ENCODE data around the gene PJA2. TPM values are rescaled to one million over a fixed set of nuclear protein-coding genes. Genes with fewer than 3 reads are reported as not detected.

The PJA2 gene
- total RNA-seq, 2 experiments from 2014 or later: 55.4 to 55.6 TPM

DNA sequence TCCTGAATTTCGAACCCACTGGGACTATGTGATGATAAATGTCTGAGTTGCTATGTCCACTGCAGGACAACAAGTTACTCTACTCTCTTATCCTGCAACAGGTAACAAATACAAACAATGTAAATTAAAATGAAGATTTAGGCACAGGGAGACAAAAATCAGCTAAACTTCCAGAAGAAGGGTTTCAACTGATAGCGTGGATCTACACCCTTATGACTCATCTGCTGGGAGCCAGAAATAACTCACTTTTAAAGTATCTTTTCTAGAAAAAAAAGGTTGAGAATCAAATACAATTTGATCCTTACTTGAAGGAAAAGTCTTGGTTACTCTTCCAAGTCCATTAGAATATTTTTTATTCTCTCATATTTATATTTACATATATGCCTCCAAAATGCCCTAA, 21.4 kb downstream of the PJA2 start:
- Mint-ChIP-seq H3K9me3 (peaks cover 8% of the 10 kb centered on the region), H3K27me3 (no peaks in the 10 kb centered on the region), H3K4me1 (peaks cover 63% of the 10 kb centered on the region), H3K36me3 (peaks cover 59% of the 10 kb centered on the region), H3K4me3 (no peak overlapping the region), H3K27ac (no peak overlapping the region)
- no peak for DNase-seq

GRCh38 chr5:109387408-109387974, 22.3 kb downstream of the PJA2 start:
- Mint-ChIP-seq H3K27me3 (no peaks in the 10 kb centered on the region), H3K9me3 (peaks cover 6% of the 10 kb centered on the region), H3K4me1 (peaks cover 59% of the 10 kb centered on the region), H3K4me3 (no peak overlapping the region), H3K27ac (no peak overlapping the region), H3K36me3 (peaks cover 56% of the 10 kb centered on the region)
- DNase-seq: no peak

- Mint-ChIP-seq H3K4me1 (peaks cover 33% of the 10 kb centered on the region), H3K4me3 (no peak overlapping the region), H3K27me3 (no peaks in the 10 kb centered on the region), H3K27ac (peak overlapping the region; percentile 31), H3K36me3 (peaks cover 28% of the 10 kb centered on the region), H3K9me3 (no peaks in the 10 kb centered on the region)
- DNase-seq: no peak
Observed at GRCh38 chr5:109378095-109378494, 31.7 kb downstream of the PJA2 start.

DNA sequence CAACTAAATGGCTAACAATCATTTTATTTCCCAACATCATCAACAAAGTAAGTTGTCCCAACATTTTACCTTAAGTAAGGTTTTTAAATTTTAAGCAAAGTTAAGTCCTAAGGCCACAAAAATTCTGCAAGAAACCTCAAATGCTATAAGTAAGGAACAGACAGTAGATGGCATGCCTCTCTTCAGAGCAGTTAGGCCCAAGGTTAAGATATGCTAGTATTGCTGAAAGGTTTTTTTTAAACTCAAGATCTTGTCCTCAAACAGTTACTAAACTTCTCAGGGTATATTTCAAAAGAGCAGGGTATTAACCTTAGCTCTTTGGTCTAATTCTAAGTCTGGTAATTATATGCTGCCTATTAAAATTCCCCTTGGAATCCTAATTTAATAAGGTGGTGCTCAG, 35.1 kb downstream of the PJA2 start:
- Mint-ChIP-seq H3K4me1 (peaks cover 37% of the 10 kb centered on the region), H3K9me3 (no peaks in the 10 kb centered on the region), H3K27me3 (no peaks in the 10 kb centered on the region), H3K4me3 (no peak overlapping the region), H3K27ac (no peak overlapping the region), H3K36me3 (peaks cover 35% of the 10 kb centered on the region)
- no peak for DNase-seq

GRCh38 chr5:109373932-109374331, 35.8 kb downstream of the PJA2 start:
- Mint-ChIP-seq H3K27me3 (no peaks in the 10 kb centered on the region), H3K9me3 (peaks cover 1% of the 10 kb centered on the region), H3K27ac (no peak overlapping the region), H3K4me1 (peaks cover 36% of the 10 kb centered on the region), H3K36me3 (peaks cover 37% of the 10 kb centered on the region), H3K4me3 (no peak overlapping the region)
- DNase-seq: no peak

DNA sequence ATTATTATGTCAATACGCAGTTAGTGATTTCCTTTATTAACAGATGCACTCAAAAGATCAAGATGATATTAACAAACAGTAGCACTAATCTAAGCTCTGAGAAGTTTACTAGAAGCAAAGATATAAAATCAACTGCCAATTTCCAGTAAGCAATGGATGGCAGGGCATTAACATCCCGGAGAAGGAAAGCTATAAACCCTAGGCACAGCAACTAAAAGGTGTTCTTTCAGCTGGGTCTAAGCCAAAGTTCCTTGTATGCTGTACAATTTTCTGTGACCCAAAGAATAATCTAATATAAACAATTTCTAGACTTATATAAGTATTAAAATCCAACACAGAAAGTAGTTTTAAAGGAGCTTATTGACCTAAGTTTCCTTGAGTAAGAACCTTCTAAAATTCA, 39.4 kb downstream of the PJA2 start:
- Mint-ChIP-seq H3K4me1 (peaks cover 20% of the 10 kb centered on the region), H3K27ac (no peak overlapping the region), H3K9me3 (peaks cover 8% of the 10 kb centered on the region), H3K27me3 (no peaks in the 10 kb centered on the region), H3K4me3 (no peak overlapping the region), H3K36me3 (peaks cover 46% of the 10 kb centered on the region)
- no peak for DNase-seq

DNA sequence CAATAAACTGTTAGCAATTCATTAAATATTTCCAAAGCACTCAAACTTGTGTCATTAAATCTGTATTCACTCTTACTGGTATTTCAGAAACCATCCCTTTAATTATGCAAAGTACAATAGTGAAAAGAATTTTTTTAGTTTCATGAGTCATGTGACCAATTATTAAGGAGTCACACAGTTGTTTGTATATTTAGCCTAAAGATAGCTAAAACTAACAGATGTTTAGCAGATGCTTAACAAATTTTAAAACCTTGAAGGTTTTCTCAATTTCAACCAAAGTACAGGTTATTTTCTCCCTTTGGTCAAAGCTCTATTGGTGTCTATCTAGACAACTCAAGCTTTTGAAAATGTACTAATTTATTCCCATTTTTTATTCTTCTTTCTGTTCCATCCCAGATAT, 44.1 kb downstream of the PJA2 start:
- Mint-ChIP-seq H3K36me3 (peaks cover 49% of the 10 kb centered on the region), H3K27me3 (no peaks in the 10 kb centered on the region), H3K4me3 (no peak overlapping the region), H3K9me3 (peaks cover 8% of the 10 kb centered on the region), H3K4me1 (peaks cover 22% of the 10 kb centered on the region), H3K27ac (no peak overlapping the region)
- DNase-seq: no peak

GRCh38 chr5:109364977-109365376, 44.8 kb downstream of the PJA2 start:
- no peak for DNase-seq
- Mint-ChIP-seq H3K27me3 (no peaks in the 10 kb centered on the region), H3K27ac (no peak overlapping the region), H3K36me3 (peaks cover 51% of the 10 kb centered on the region), H3K9me3 (peaks cover 8% of the 10 kb centered on the region), H3K4me1 (peaks cover 22% of the 10 kb centered on the region), H3K4me3 (no peak overlapping the region)

DNA sequence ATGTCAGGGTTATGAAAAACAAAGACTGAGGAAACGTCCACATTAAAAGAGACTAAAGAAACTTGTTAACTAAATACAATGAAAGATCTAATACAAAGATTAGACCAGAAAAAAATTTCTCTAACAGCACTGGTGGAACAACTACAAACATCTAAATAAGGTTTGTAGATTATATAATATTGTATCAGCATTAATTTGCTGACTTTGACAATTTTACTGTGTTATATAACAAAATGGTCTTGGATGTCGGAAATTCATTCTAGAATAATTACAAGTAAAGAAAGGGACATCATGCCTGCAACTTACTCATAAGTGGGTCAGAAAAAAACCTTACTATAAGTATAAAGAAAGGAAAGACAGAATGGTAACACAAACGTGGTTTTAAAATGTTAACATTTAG, 50.1 kb downstream of the PJA2 start:
- H3K27me3 Mint-ChIP-seq: no peaks in the 10 kb centered on the region
- peaks cover 22% of the 10 kb centered on the region for H3K4me1 Mint-ChIP-seq
- no peak overlapping the region for H3K27ac Mint-ChIP-seq
- H3K9me3 Mint-ChIP-seq: no peaks in the 10 kb centered on the region
- peaks cover 43% of the 10 kb centered on the region for H3K36me3 Mint-ChIP-seq
- DNase-seq: no peak
- no peak overlapping the region for H3K4me3 Mint-ChIP-seq

DNA sequence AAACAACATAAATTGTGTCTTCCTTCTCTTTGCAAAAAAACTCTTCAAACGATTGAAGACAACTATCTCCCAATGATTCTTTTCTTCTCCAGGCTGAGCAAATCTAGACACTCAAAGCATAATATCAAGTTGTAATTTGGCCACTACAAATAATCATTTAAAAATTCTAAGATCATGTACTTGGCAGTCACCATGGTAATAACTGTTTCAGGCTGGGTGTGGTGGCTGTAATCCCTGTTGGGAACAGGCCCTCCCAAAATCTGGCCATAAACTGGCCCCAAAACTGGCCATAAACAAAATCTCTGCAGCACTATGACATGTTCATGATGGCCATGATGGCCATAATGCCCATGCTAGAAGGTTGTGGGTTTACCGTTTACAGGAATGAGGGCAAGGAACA, 52.0 kb downstream of the PJA2 start:
- Mint-ChIP-seq H3K36me3 (peaks cover 38% of the 10 kb centered on the region), H3K4me1 (peaks cover 22% of the 10 kb centered on the region), H3K4me3 (no peak overlapping the region), H3K27ac (no peak overlapping the region), H3K9me3 (no peaks in the 10 kb centered on the region), H3K27me3 (no peaks in the 10 kb centered on the region)
- no peak for DNase-seq

DNA sequence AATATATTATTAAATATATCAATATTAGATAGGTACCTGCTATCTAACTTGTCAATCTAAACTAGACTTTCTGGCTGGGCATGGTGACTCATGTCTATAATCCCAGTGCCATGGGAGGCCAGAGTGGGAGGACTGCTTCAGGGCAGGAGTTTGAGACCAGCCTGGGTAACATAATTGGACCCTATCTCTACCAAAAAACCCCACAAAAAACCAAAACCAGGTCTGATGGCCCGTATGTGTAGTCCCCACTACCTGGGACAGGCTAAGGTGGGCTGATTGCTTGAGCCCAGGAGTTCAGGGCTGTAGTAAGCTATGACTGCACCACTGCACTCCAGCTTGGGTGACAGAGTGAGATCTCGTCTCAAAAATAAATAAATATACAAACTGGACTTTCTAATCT, 55.0 kb downstream of the PJA2 start:
- Mint-ChIP-seq H3K4me1 (peaks cover 16% of the 10 kb centered on the region), H3K9me3 (no peaks in the 10 kb centered on the region), H3K27me3 (no peaks in the 10 kb centered on the region), H3K4me3 (no peak overlapping the region), H3K27ac (no peak overlapping the region), H3K36me3 (peaks cover 20% of the 10 kb centered on the region)
- DNase-seq: no peak

- no peaks in the 10 kb centered on the region for H3K9me3 Mint-ChIP-seq
- no peak overlapping the region for H3K4me3 Mint-ChIP-seq
- H3K4me1 Mint-ChIP-seq: peaks cover 22% of the 10 kb centered on the region
- H3K27ac Mint-ChIP-seq: no peak overlapping the region
- no peak for DNase-seq
- H3K36me3 Mint-ChIP-seq: peaks cover 8% of the 10 kb centered on the region
- no peaks in the 10 kb centered on the region for H3K27me3 Mint-ChIP-seq
Observed at GRCh38 chr5:109351988-109352864, 57.5 kb downstream of the PJA2 start.

- Mint-ChIP-seq H3K36me3 (peaks cover 5% of the 10 kb centered on the region), H3K27me3 (no peaks in the 10 kb centered on the region), H3K9me3 (no peaks in the 10 kb centered on the region), H3K4me3 (no peak overlapping the region), H3K27ac (no peak overlapping the region), H3K4me1 (peaks cover 22% of the 10 kb centered on the region)
- no peak for DNase-seq
Observed at GRCh38 chr5:109350537-109351270, 59.1 kb downstream of the PJA2 start.

DNA sequence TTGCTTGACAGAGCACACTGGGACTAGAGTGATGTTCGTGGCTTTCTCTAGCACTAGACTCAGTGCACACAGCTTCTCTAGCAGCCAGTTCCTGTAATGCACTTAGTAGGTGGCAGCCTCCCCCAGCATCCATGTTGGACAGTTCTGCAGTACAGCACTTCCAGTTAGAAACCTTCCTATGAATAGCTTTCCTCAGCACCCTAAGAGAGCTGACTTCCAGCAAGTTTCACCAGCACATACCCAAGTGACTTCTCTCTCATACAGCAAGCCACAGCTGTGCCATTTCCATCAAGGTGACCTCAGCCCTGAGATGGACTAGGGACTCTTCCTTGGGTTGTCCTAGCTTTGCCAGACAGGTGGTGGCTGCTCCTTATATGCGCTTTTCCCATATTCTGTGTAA, 60.4 kb downstream of the PJA2 start:
- Mint-ChIP-seq H3K27me3 (no peaks in the 10 kb centered on the region), H3K4me3 (no peak overlapping the region), H3K27ac (peak overlapping the region; percentile 28), H3K36me3 (peaks cover 7% of the 10 kb centered on the region), H3K4me1 (peaks cover 19% of the 10 kb centered on the region), H3K9me3 (no peaks in the 10 kb centered on the region)
- no peak for DNase-seq

- Mint-ChIP-seq H3K36me3 (peaks cover 7% of the 10 kb centered on the region), H3K4me1 (peaks cover 19% of the 10 kb centered on the region), H3K27ac (no peak overlapping the region), H3K4me3 (no peak overlapping the region), H3K27me3 (no peaks in the 10 kb centered on the region), H3K9me3 (no peaks in the 10 kb centered on the region)
- no peak for DNase-seq
Observed at GRCh38 chr5:109347252-109347888, 62.4 kb downstream of the PJA2 start.
